Left ventricle myocardium inferior (tissue), 1 donor: Measurements from ENCODE around the gene TMCO4. TPM values are rescaled to one million over a fixed set of nuclear protein-coding genes. Genes with fewer than 3 reads are reported as not detected.
"Not testable (repeated sequence)": the region's sequence is repeated elsewhere in the genome, so short reads cannot be mapped to it uniquely, and the experiment has no call there.

ENCODE experiments used
- DNase-seq: peaks from one replicate; pipeline ENCODE4 v3.0.0-alpha.2; 2020
- H3K27ac ChIP-seq: fragments of 200-600 bp; replicated peaks from 2 replicates; pipeline ENCODE4 v1.8.0; 2021
- H3K27me3 ChIP-seq: fragments of 200-600 bp; 2 replicates; pipeline ENCODE4 v1.8.0; 2021; ENCODE audit warnings: low read depth
- H3K36me3 ChIP-seq: fragments of 200-600 bp; 2 replicates; pipeline ENCODE4 v1.8.0; 2021
- H3K4me1 ChIP-seq: fragments of 200-600 bp; 2 replicates; pipeline ENCODE4 v1.8.0; 2021
- H3K4me3 ChIP-seq: fragments of 200-600 bp; 2 replicates; pipeline ENCODE4 v1.8.0; 2021; ENCODE audit warnings: mild to moderate bottlenecking, moderate library complexity
- H3K9me3 ChIP-seq: fragments of 200-600 bp; replicated peaks from 2 replicates; pipeline ENCODE4 v1.8.0; 2021
- intact Hi-C: fragments of 100-400 bp; cut with micrococcal nuclease; formaldehyde crosslinking; loops from one replicate; pipeline ENCODE4 v1.11.0; 2022
- total RNA-seq: library from RNA; stranded (reverse); fragmentation: NEBNext Ultra II Directional; extraction: Animal tissue kit (Norgen Biotek cat#: 25700); gene quantifications from one replicate; pipeline ENCODE4 v1.2.1, GENCODE V29; 2021
- TF ChIP-seq, protein P1 (sequence below): fragments of 200-600 bp; IDR thresholded peaks from 2 replicates; pipeline ENCODE4 v1.8.0; 2021; ENCODE audit warnings: antibody characterized with exemption, mild to moderate bottlenecking, borderline replicate concordance
- donor health status: DM: no; HTN: yes; CAD: no; lungs with severe emphysema.

The TMCO4 gene
- total RNA-seq, 1 donor from 2014 or later = 8.6 TPM

DNA sequence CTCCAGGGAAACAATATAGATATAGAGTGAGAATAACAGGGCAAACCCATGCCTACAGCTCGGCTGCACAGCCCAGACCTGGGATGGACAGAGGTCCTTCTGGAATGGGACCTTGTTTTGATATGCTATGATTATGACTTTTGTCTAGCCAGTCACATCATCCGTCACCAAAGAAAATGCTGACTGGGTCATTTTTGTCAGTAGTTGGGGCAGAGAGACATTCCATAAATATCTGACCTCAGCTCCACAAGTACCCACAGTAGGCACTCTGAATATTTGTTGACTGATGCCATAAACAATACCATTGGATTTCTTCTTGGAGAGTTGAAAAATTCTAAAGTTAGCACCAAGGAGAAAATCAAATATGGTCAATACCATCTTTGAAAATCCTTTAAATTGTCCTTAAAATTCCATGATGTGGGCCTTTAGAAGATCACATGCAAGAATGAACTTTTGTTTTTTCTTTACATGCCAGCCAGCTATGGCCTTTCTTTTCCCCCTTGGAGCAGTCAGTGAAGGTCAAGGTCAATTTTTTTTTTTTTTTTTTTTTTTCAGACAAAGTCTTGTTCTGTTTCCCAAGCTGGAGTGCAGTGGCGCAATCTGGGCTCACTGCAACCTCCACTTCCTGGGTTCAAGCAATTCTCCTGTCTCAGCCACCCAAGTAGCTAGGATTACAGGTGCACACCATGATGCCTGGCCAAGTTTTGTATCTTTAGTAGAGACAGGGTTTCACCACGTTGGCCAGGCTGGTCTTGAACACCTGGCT, 7.3 kb downstream of the TMCO4 start:
- intact Hi-C loops = no loop called here
- Histone ChIP-seq H3K4me1 (no peaks in the 10 kb centered on the region), H3K4me3 (no peak overlapping the region), H3K27me3 (no peaks in the 10 kb centered on the region), H3K27ac (no peak overlapping the region), H3K36me3 (peaks cover 25% of the 10 kb centered on the region), H3K9me3 (no peaks in the 10 kb centered on the region)
- TF ChIP-seq, protein P1, sequence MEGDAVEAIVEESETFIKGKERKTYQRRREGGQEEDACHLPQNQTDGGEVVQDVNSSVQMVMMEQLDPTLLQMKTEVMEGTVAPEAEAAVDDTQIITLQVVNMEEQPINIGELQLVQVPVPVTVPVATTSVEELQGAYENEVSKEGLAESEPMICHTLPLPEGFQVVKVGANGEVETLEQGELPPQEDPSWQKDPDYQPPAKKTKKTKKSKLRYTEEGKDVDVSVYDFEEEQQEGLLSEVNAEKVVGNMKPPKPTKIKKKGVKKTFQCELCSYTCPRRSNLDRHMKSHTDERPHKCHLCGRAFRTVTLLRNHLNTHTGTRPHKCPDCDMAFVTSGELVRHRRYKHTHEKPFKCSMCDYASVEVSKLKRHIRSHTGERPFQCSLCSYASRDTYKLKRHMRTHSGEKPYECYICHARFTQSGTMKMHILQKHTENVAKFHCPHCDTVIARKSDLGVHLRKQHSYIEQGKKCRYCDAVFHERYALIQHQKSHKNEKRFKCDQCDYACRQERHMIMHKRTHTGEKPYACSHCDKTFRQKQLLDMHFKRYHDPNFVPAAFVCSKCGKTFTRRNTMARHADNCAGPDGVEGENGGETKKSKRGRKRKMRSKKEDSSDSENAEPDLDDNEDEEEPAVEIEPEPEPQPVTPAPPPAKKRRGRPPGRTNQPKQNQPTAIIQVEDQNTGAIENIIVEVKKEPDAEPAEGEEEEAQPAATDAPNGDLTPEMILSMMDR = no peak
- DNase-seq = no peak

DNA sequence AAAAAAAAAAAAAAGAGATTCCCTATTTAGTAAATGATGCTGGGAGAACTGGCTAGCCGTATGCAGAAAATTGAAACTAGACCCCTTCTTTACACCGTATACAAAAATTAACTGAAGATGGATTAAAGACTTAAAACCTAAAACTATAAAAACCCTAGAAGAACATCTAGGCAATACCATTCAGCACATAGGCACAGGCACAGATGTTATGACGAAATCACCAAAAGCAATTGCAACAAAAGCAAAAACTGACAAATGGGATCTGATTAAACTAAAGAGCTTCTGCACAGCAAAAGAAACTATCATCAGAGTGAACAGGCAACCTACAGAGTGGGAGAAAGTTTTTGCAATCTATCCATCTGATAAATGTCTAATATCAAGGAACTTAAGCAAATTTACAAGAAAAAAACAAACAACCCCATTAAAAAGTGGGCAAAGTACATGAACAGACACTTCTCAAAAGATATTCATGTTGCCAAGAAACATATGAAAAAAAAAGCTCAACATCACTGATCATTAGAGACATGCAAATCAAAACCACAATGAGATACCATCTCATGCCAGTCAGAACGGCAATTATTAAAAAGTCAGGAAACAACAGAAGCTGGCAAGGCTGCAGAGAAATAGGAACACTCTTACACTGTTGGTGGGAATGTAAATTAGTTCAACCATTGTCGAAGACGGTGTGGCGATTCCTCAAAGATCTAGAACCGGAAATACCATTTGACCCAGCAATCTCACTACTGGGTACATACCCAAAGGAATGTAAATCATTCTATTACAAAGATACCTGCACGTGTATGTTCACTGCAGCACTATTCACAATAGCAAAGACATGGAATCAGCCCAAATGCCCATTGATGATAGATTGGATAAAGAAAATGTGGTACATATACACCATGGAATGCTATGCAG, 9.4 kb downstream of the TMCO4 start:
- H3K9me3 ChIP-seq, intact Hi-C loops, H3K27ac ChIP-seq, H3K4me1 ChIP-seq, H3K4me3 ChIP-seq, DNase-seq, H3K27me3 ChIP-seq: not testable (repeated sequence)
- H3K36me3 ChIP-seq = peaks cover 36% of the 10 kb centered on the region

DNA sequence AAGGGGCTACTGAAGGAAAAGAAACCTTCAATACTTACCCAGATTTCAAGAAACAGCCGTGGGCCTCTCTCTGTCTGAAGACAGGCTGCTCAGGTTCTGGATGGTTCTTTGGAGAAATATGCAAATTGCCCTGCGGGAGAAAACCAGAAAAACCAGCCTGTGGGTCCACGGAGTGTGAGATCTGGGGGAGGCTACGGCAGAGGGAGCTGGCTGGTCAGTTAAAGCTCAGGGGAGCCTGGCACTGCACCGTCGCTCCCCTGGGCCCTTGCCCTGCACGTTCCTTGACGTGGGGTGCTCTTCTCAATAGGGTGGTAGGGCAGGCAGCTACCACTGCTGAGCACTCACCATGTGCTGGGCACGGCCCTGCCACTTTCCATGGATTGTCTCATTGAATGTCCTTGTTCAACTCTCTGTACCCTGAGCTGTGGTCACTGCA, 12.7 kb downstream of the TMCO4 start:
- peaks cover 45% of the 10 kb centered on the region for H3K36me3 ChIP-seq
- no peaks in the 10 kb centered on the region for H3K27me3 ChIP-seq
- no peak overlapping the region for H3K4me3 ChIP-seq
- H3K4me1 ChIP-seq = no peaks in the 10 kb centered on the region
- no peak overlapping the region for H3K27ac ChIP-seq
- intact Hi-C loops = no loop called here
- no peak for DNase-seq
- no peaks in the 10 kb centered on the region for H3K9me3 ChIP-seq
- TF ChIP-seq, protein P1 = no peak

DNA sequence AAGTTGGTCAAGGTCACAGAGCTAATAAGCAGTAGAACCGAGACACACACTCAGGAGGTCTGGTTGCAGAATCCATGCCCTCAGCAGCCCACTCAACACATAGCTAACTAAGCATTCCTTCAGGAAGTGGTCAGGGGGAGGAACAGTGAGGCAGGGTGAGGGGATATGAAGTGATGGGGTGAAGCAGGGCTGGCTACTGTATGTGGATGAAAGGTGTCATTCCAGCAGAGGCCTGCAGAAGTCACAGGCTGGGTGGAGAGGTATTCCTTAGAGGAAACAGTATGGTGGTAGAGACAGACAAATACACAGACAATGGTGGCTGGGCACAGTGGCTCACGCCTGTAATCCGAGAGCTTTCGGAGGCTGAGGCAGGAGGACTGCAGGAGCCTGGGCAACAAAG, 14.1 kb downstream of the TMCO4 start:
- TF ChIP-seq, protein P1 = no peak
- Histone ChIP-seq H3K27me3 (no peaks in the 10 kb centered on the region), H3K36me3 (peaks cover 38% of the 10 kb centered on the region), H3K9me3 (no peaks in the 10 kb centered on the region), H3K4me3 (no peak overlapping the region), H3K27ac (no peak overlapping the region), H3K4me1 (no peaks in the 10 kb centered on the region)
- intact Hi-C loops = no loop called here
- no peak for DNase-seq

DNA sequence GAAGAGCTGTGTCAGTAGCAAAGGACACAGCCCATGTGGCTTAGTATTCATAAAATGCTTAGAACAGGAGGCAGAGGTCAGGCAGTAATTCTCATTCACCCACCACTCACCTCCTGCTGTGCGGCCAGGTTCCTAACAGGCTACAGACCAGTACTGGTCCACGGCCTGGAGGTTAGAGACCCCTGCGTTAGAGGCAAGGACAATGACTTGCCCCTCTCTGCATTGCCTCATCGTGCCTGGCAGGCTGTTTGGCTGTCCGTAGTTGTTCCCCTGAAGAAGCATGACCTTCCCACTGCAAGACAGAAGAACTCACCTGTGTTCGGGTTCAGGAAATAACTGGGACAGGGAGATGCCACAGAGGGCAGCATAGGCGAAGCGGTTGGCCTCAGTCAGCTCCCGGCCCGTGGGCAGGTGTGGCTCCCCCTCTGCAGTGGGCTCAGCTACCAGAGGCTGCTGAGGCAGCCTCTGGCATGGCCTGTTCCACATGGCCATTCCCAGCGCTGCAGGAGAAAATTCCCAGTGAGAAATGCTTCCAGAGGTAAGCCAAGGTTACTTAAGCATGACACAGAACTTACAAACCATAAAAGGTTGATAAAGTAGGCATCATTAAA, 19.3 kb downstream of the TMCO4 start:
- TF ChIP-seq, protein P1 = no peak
- H3K36me3 ChIP-seq = peaks cover 48% of the 10 kb centered on the region
- H3K27me3 ChIP-seq = no peaks in the 10 kb centered on the region
- no peak overlapping the region for H3K4me3 ChIP-seq
- DNase-seq = no peak
- no peaks in the 10 kb centered on the region for H3K4me1 ChIP-seq
- H3K9me3 ChIP-seq = no peaks in the 10 kb centered on the region
- intact Hi-C loops = no loop called here
- no peak overlapping the region for H3K27ac ChIP-seq
